ENCODE measurements around the gene C4orf51.

The C4orf51 gene

DNA sequence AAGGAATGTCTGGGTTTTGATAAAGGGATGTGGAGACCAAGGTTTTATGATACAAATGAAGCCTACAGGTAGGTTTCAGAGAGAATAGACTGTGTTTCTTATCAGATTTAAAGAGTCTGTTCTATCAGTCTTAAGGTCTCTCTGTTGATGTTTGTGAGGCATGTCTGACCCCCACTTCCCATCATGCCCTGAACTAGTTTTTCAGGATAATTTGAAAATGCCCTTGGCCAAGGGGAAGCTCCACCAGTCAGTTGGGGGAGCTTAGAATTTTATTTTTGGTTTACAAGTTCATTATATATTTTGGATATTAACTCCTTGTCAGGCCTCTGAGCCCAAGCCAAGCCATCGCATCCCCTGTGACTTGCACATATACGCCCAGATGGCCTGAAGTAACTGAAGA lies 18.6 kb downstream of the C4orf51 start:
- H3K9ac ChIP-seq (ENCODE audit: low read depth, low read length): no peak overlapping the region
- no peak overlapping the region for H3K4me3 ChIP-seq (ENCODE audit: low read depth in 1 of 2, low read length in 2 of 2)
- no peaks in the 10 kb centered on the region for H4K20me1 ChIP-seq (ENCODE audit: insufficient read depth, low read length)
- no peaks in the 10 kb centered on the region for H3K79me2 ChIP-seq (ENCODE audit: insufficient read depth, low read length)
- TF ChIP-seq EZH2 (IDR thresholded peaks at IDR 0.05; ENCODE audit: borderline replicate concordance, low read depth, low read length, severe bottlenecking): no peak
- no peak for TF ChIP-seq CTCF (IDR thresholded peaks at IDR 0.05; ENCODE audit: borderline replicate concordance, extremely low read depth, low read length, poor library complexity, severe bottlenecking)
- no peak overlapping the region for H3K4me2 ChIP-seq (ENCODE audit: insufficient read depth, low read length)
- no peak overlapping the region for H3K27ac ChIP-seq (ENCODE audit: low read length)
- H2AFZ ChIP-seq (ENCODE audit: low read depth, low read length): no peak overlapping the region
- DNase-seq (no peak), ATAC-seq (ENCODE audit: insufficient read depth, low read depth) (no peak)
- no peaks in the 10 kb centered on the region for H3K9me3 ChIP-seq (ENCODE audit: insufficient read depth, low read length, severe bottlenecking)
- no peaks in the 10 kb centered on the region for H3K27me3 ChIP-seq (ENCODE audit: insufficient read depth, low read length, poor library complexity)
- H3K36me3 ChIP-seq (ENCODE audit: insufficient read depth, low read length): no peaks in the 10 kb centered on the region
- H3K4me1 ChIP-seq (ENCODE audit: insufficient read depth, low read length): no peaks in the 10 kb centered on the region

DNA sequence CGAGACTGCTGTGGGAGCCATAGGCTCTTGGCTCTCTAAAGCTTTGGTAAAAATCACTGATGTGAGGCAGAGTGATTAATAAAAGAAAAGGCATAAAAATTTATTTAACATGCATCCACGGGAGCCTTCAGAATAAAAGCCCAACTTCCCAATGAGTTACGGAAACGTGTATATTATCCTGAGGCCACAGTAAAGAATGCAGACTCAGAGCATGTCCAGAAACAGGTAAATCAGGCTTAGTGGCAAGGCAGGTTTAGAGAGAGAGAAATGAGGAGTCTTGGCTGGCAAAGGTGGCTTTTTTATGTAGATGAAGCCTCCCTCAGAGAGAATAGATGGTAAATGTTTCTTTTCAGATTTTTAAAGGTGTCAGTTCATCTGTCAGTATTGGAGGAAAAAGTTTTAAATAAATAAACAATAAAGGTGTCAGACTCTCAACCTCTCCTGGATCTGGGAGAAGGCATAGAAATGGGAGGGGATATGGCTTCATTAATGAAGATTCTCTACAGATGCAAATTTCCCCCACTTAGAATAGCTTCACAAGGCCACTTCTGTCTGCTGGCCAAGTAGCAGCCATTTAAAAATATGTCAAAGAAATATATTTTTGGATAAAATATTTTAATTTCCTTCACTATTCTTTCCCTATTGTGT lies 24.0 kb downstream of the C4orf51 start:
- no peak overlapping the region for H3K27ac ChIP-seq (ENCODE audit: low read length)
- no peak for DNase-seq

DNA sequence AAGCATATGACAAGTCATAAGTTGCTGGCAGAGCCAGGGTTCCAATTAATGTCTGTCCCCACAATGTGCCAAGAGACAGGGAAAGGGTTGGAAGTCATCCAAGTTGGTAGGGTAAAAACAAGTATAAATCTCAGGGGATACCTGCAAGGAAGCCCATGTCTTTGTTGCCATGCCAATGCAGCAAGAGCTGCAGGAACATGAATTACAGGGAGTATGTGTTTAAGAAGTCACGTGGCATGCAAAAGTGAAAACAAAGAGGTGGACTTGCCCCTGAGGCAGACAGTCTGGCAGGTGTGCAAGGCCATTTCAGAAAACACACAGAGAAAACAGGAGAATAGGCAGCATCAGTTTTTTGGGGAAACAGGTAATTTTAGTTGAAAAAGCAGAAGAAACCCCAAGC lies 29.4 kb downstream of the C4orf51 start:
- H3K27me3 ChIP-seq (ENCODE audit: insufficient read depth, low read length, poor library complexity): no peaks in the 10 kb centered on the region
- H4K20me1 ChIP-seq (ENCODE audit: insufficient read depth, low read length): no peaks in the 10 kb centered on the region
- no peaks in the 10 kb centered on the region for H3K9me3 ChIP-seq (ENCODE audit: insufficient read depth, low read length, severe bottlenecking)
- no peaks in the 10 kb centered on the region for H3K4me1 ChIP-seq (ENCODE audit: insufficient read depth, low read length)
- no peak overlapping the region for H3K4me3 ChIP-seq (ENCODE audit: low read depth in 1 of 2, low read length in 2 of 2)
- H3K9ac ChIP-seq (ENCODE audit: low read depth, low read length): no peak overlapping the region
- DNase-seq: no peak
- no peak for ATAC-seq (ENCODE audit: insufficient read depth, low read depth)
- no peaks in the 10 kb centered on the region for H3K79me2 ChIP-seq (ENCODE audit: insufficient read depth, low read length)
- H3K36me3 ChIP-seq (ENCODE audit: insufficient read depth, low read length): no peaks in the 10 kb centered on the region
- no peak overlapping the region for H2AFZ ChIP-seq (ENCODE audit: low read depth, low read length)
- TF ChIP-seq CTCF (IDR thresholded peaks at IDR 0.05; ENCODE audit: borderline replicate concordance, extremely low read depth, low read length, poor library complexity, severe bottlenecking): no peak
- no peak for TF ChIP-seq EZH2 (IDR thresholded peaks at IDR 0.05; ENCODE audit: borderline replicate concordance, low read depth, low read length, severe bottlenecking)
- H3K27ac ChIP-seq (ENCODE audit: low read length): no peak overlapping the region
- H3K4me2 ChIP-seq (ENCODE audit: insufficient read depth, low read length): no peak overlapping the region

More for the DNA sequence above, 24.0 kb downstream of the C4orf51 start:
- Histone ChIP-seq H2AFZ (ENCODE audit: low read depth, low read length) (no peak overlapping the region), H3K4me3 (ENCODE audit: low read depth in 1 of 2, low read length in 2 of 2) (no peak overlapping the region), H3K27me3 (ENCODE audit: insufficient read depth, low read length, poor library complexity) (no peaks in the 10 kb centered on the region), H3K9ac (ENCODE audit: low read depth, low read length) (no peak overlapping the region), H3K4me1 (ENCODE audit: insufficient read depth, low read length) (no peaks in the 10 kb centered on the region), H3K9me3 (ENCODE audit: insufficient read depth, low read length, severe bottlenecking) (no peaks in the 10 kb centered on the region), H4K20me1 (ENCODE audit: insufficient read depth, low read length) (no peaks in the 10 kb centered on the region), H3K4me2 (ENCODE audit: insufficient read depth, low read length) (no peak overlapping the region), H3K79me2 (ENCODE audit: insufficient read depth, low read length) (no peaks in the 10 kb centered on the region), H3K36me3 (ENCODE audit: insufficient read depth, low read length) (no peaks in the 10 kb centered on the region)
- no peak for ATAC-seq (ENCODE audit: insufficient read depth, low read depth)
- TF ChIP-seq EZH2 (IDR thresholded peaks at IDR 0.05; ENCODE audit: borderline replicate concordance, low read depth, low read length, severe bottlenecking) (no peak), CTCF (IDR thresholded peaks at IDR 0.05; ENCODE audit: borderline replicate concordance, extremely low read depth, low read length, poor library complexity, severe bottlenecking) (no peak)

All from DND-41 (cell line).